Fibroblast of skin of left quadriceps (primary cell): ENCODE measurements around the gene HOXC10.

Source experiments
- DNase-seq, 2 experiments: peaks; one replicate each; pipeline ENCODE4 v3.0.0-alpha.2; 2013; ENCODE audit warnings: low read depth in 2 of 2

HOXC10 gene

GRCh38 chr12:54029529-54030441, 44.8 kb downstream of the HOXC10 start:
- no peak for DNase-seq

GRCh38 chr12:54030442-54030801, 45.5 kb downstream of the HOXC10 start:
- DNase-seq, result no peak

- peak; percentile 73 to 75 for DNase-seq
These were observed 46.0 kb downstream of the HOXC10 start for GRCh38 chr12:54030889-54031471.

GRCh38 chr12:54031480-54031879, 46.5 kb downstream of the HOXC10 start:
- DNase-seq, result no peak

GRCh38 chr12:54032086-54032619, 47.2 kb downstream of the HOXC10 start:
- DNase-seq, result no peak

GRCh38 chr12:54032627-54033100, 47.7 kb downstream of the HOXC10 start, which contains the start of gene HOXC5:
Gene HOXC5, plus strand, starts transcription at chr12:54033050. Its CDS starts 73 bp downstream, at chr12:54033123.
- peak; percentile 74 to 82 for DNase-seq

- peak in 1 of 2 experiments; percentile 73 for DNase-seq
These were observed 48.4 kb downstream of the HOXC10 start for GRCh38 chr12:54033106-54033979.

- peak in 1 of 2 experiments; percentile 57 for DNase-seq
These were observed 49.2 kb downstream of the HOXC10 start for GRCh38 chr12:54033980-54034784.

GRCh38 chr12:54034785-54035310, 49.9 kb downstream of the HOXC10 start:
- DNase-seq, result no peak

GRCh38 chr12:54035568-54036264, 50.8 kb downstream of the HOXC10 start:
- DNase-seq, result no peak

- DNase-seq, result no peak
These were observed 51.8 kb downstream of the HOXC10 start for GRCh38 chr12:54036620-54037359.

GRCh38 chr12:54037360-54038283, 52.7 kb downstream of the HOXC10 start:
- no peak for DNase-seq

- DNase-seq, result no peak
These were observed 53.4 kb downstream of the HOXC10 start for GRCh38 chr12:54038284-54038870.

- DNase-seq, result no peak
These were observed 54.0 kb downstream of the HOXC10 start for GRCh38 chr12:54038871-54039414.

- no peak for DNase-seq
These were observed 54.6 kb downstream of the HOXC10 start for GRCh38 chr12:54039417-54040147.
